Measurements from ENCODE around the gene ABHD3. TPM values are rescaled to one million over a fixed set of nuclear protein-coding genes. Genes with fewer than 3 reads are reported as not detected.
"Not testable (repeated sequence)": the region's sequence is repeated elsewhere in the genome, so short reads cannot be mapped to it uniquely, and the experiment has no call there.

Gene ABHD3
- total RNA-seq, 1 donor from 2014 or later = 3.7 TPM

DNA sequence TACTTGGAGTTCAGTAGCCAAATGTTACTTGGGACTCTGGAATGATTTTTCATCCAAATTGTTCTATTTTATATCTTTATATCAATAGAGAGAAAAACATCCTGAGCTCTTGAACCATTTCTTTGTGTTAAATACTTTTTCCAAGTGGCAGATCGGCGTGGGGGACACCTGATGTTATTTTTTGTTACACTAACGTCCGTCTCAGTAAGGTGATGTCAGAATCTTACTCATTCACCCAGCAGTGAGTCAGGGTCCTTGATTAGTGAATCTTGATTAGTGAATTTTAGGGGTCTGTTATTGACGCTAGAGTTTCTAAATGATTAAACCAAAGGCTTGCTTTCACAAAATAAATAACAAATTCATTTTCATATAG is 37.7 kb upstream of the ABHD3 start:
- peak overlapping the region; percentile 97 for H3K4me3 ChIP-seq
- peaks cover 58% of the 10 kb centered on the region for H3K4me1 ChIP-seq
- no peak overlapping the region for H3K27ac ChIP-seq (replicated peaks)
- H3K36me3 ChIP-seq = no peaks in the 10 kb centered on the region
- DNase-seq = no peak
- TF ChIP-seq, protein P1, sequence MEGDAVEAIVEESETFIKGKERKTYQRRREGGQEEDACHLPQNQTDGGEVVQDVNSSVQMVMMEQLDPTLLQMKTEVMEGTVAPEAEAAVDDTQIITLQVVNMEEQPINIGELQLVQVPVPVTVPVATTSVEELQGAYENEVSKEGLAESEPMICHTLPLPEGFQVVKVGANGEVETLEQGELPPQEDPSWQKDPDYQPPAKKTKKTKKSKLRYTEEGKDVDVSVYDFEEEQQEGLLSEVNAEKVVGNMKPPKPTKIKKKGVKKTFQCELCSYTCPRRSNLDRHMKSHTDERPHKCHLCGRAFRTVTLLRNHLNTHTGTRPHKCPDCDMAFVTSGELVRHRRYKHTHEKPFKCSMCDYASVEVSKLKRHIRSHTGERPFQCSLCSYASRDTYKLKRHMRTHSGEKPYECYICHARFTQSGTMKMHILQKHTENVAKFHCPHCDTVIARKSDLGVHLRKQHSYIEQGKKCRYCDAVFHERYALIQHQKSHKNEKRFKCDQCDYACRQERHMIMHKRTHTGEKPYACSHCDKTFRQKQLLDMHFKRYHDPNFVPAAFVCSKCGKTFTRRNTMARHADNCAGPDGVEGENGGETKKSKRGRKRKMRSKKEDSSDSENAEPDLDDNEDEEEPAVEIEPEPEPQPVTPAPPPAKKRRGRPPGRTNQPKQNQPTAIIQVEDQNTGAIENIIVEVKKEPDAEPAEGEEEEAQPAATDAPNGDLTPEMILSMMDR (IDR thresholded peaks at IDR 0.05; ENCODE audit: borderline replicate concordance) = no peak
- no peaks in the 10 kb centered on the region for H3K27me3 ChIP-seq (ENCODE audit: low read depth)
- intact Hi-C loops (cut with micrococcal nuclease) = no loop called here
- peaks cover under 1% of the 10 kb centered on the region for H3K9me3 ChIP-seq (replicated peaks)

GRCh38 chr18:21741562-21742314 is 37.2 kb upstream of the ABHD3 start:
- peak; percentile 37 for DNase-seq
- TF ChIP-seq, protein P1 (IDR thresholded peaks at IDR 0.05; ENCODE audit: borderline replicate concordance) = no peak
- Histone ChIP-seq H3K27me3 (ENCODE audit: low read depth) (no peaks in the 10 kb centered on the region), H3K36me3 (no peaks in the 10 kb centered on the region), H3K9me3 (replicated peaks) (peaks cover 7% of the 10 kb centered on the region), H3K4me3 (peak overlapping the region; percentile 97), H3K4me1 (peaks cover 53% of the 10 kb centered on the region), H3K27ac (replicated peaks) (peak overlapping the region; percentile 98)
- intact Hi-C loops (cut with micrococcal nuclease) = no loop called here

- H3K36me3 ChIP-seq = no peaks in the 10 kb centered on the region
- no peak for DNase-seq
- peaks cover 8% of the 10 kb centered on the region for H3K9me3 ChIP-seq (replicated peaks)
- H3K27ac ChIP-seq (replicated peaks) = peak overlapping the region; percentile 98
- peak overlapping the region; percentile 97 for H3K4me3 ChIP-seq
- TF ChIP-seq, protein P1 (IDR thresholded peaks at IDR 0.05; ENCODE audit: borderline replicate concordance) = no peak
- H3K4me1 ChIP-seq = peaks cover 48% of the 10 kb centered on the region
- no peaks in the 10 kb centered on the region for H3K27me3 ChIP-seq (ENCODE audit: low read depth)
- intact Hi-C loops (cut with micrococcal nuclease) = no loop called here
Measured at GRCh38 chr18:21741312-21741561, 36.7 kb upstream of the ABHD3 start.

DNA sequence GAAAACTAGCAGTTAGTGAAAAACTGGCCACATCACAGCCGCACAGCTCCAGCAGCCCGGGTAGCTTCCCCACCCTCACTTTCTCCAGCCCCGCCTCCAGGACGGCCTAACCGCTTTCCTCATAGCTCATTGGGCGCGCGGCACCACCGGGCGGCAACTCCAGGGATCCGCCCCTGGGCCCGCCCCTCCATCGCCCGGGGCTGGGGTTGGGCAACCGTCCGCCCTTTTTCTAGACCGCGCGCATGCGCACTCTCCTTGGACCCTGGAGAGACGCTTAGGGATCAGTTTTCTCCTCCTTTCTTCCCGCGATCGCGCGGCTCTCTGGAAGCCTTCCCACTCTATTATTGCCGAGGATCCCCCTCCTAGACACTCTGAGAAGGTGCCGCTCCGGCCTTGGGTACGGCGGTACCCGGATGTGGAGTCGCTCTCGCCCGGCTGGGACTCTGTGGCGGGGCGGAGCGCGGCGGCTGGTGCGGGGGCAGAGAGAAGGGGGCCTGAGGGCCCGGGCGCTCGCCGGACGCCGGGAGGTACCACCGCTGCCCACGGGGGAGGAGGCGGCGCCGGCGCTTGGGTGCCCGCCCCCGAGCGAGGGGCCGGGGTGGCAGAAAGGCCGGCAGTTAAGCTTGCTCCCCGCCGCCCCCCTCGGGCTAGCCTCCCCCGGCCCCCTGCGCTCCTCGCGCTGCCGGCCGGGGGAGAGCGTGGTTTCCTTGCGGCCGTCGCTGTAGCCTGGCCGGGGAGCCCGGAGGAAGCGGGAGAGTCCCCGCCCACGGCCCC is 36.2 kb upstream of the ABHD3 start, which contains the start of gene MIB1:
MIB1 (plus strand) TSS at position 255 of the 774 bp plus-strand sequence. CDS start 792 bp downstream, outside the sequence.
- H3K27ac ChIP-seq (replicated peaks) = peak within 1 kb of the TSS; percentile 98
- intact Hi-C loops (cut with micrococcal nuclease) = no loop called here
- TF ChIP-seq, protein P1 (IDR thresholded peaks at IDR 0.05; ENCODE audit: borderline replicate concordance) = peak; percentile 10

DNA sequence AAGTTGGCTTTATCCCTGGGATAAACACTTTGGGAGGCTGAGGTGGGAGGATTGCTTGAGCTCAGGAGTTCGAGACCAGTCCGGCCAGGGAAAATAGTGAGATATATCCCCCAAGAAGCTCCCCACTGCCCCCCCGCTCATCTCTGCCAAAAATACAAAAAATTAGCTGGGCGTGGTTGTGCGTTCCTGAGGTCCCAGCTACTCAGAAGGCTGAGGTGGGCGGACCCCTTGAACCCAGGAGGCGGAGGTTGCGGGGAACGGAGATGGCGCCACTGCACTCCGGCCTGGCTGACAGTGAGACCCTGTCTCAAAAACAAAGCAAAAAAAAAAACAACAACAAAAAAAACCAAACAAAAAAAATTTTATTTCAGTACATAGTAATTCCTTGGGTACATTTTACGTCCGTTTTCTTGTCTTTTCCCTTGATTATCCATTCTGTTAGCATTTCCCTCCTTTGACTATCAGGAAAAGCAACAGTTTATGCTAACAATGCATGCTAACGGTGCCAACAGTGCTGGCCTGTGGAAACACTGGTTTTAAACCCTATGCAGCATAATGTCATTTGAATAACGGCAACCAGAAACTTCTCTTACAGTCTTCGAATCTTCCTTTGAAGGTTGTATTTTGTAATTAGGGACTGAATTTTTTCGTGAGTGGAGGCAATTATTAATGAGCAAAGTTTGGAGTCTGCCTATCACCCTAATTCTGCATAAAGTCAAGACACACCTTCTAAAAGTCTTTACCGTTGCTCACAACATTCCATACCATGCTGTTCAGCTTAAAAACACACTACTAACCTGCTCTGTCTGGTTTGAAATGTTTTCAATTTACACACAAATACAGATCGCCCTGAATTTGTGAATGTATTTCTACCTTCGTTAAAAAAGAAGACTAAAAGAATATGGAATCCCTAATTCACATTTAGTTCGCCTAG is 35.3 kb upstream of the ABHD3 start:
- DNase-seq = no peak

More for the DNA sequence above, 36.2 kb upstream of the ABHD3 start, which contains the start of gene MIB1:
- Histone ChIP-seq H3K36me3 (no peaks in the 10 kb centered on the region), H3K9me3 (replicated peaks) (peaks cover 8% of the 10 kb centered on the region), H3K27me3 (ENCODE audit: low read depth) (no peaks in the 10 kb centered on the region), H3K4me1 (peaks cover 47% of the 10 kb centered on the region), H3K4me3 (peak within 1 kb of the TSS; percentile 97)
- DNase-seq = peak; percentile 99

GRCh38 chr18:21736926-21737325 is 32.4 kb upstream of the ABHD3 start:
- H3K27me3 ChIP-seq (ENCODE audit: low read depth); H3K4me3 ChIP-seq; H3K27ac ChIP-seq (replicated peaks); H3K36me3 ChIP-seq; H3K9me3 ChIP-seq (replicated peaks); intact Hi-C loops (cut with micrococcal nuclease); DNase-seq: not testable (repeated sequence)
- H3K4me1 ChIP-seq = peaks cover 26% of the 10 kb centered on the region

More for the DNA sequence above, 35.3 kb upstream of the ABHD3 start:
- intact Hi-C loops (cut with micrococcal nuclease) = no loop called here
- H3K9me3 ChIP-seq (replicated peaks) = peaks cover 8% of the 10 kb centered on the region
- TF ChIP-seq, protein P1 (IDR thresholded peaks at IDR 0.05; ENCODE audit: borderline replicate concordance) = no peak
- peak overlapping the region; percentile 98 for H3K27ac ChIP-seq (replicated peaks)
- H3K27me3 ChIP-seq (ENCODE audit: low read depth) = no peaks in the 10 kb centered on the region
- H3K36me3 ChIP-seq = no peaks in the 10 kb centered on the region
- H3K4me3 ChIP-seq = peak overlapping the region; percentile 97
- H3K4me1 ChIP-seq = peaks cover 48% of the 10 kb centered on the region

Measured in left ventricle myocardium inferior (tissue), 1 donor.